ENCODE measurements around the gene JSRP1. TPM values are rescaled to one million over a fixed set of nuclear protein-coding genes. Genes with fewer than 3 reads are reported as not detected.
A peak's percentile ranks its signal among the peaks of the same experiment; 100 is the strongest.

The JSRP1 gene
- total and polyA plus RNA-seq, 2 of the 8 experiments (the other 6 are each of a cell fraction or from before 2014, with no cell fraction given) = 0.24 to 0.56 TPM

GRCh38 chr19:2274185-2274711, 18.0 kb upstream of the JSRP1 start:
- no peak overlapping the region for H4K91ac ChIP-seq (replicated peaks; ENCODE audit: insufficient read length, low read length)
- WGBS, 2 experiments (ENCODE audit: extremely low coverage in 1 of 2, insufficient coverage in 1 of 2, insufficient read length in 1 of 2, insufficient replicate concordance in 2 of 2, low coverage in 1 of 2, low lambda C conversion rate in 2 of 2, missing lambda C conversion rate in 1 of 2) = 88% methylated on average over 9 of the region's 9 CpGs; no CpG with 5 or more reads in 1 of the 2 experiments
- H3K9me3 ChIP-seq (ENCODE audit: insufficient read depth in 2 of 2, low read depth in 1 of 2, low read length in 1 of 2) = no peaks in the 10 kb centered on the region
- peaks cover 0 to 17% (median 7%) of the 10 kb centered on the region in 4 experiments; a peak in 5 of 7 replicates for H3K4me1 ChIP-seq (replicated peaks in 1 of 4; ENCODE audit: control insufficient read depth in 3 of 4, insufficient read depth in 4 of 4, low read length in 3 of 4)
- peak overlapping the region in 1 of 2 experiments; percentile 79; a peak in 1 of 4 replicates for H3K4me2 ChIP-seq (ENCODE audit: insufficient read depth in 1 of 2, low read depth in 2 of 2, low read length in 2 of 2)
- 0 out of 2 replicates have a peak overlapping the region, but pooled peaks have one; percentile 72 for H2AK5ac ChIP-seq (ENCODE audit: low read depth, low read length)
- FAIRE-seq = no peak
- peaks cover 3 to 23% (median 9%) of the 10 kb centered on the region in 4 experiments; a peak in 5 of 8 replicates for H3K36me3 ChIP-seq (ENCODE audit: control insufficient read depth in 2 of 4, insufficient read depth in 4 of 4, low read length in 3 of 4)
- H4K8ac ChIP-seq (ENCODE audit: extremely low read depth, insufficient read depth, low read length) = 0 out of 2 replicates have a peak overlapping the region, but pooled peaks have one; percentile 9
- H3K9ac ChIP-seq (replicated peaks in 1 of 4; ENCODE audit: extremely low read depth in 1 of 4, low read depth in 3 of 4, low read length in 3 of 4) = no peak overlapping the region
- H3K4me3 ChIP-seq (ENCODE audit: extremely low read depth in 1 of 4, insufficient read depth in 2 of 4, low read depth in 3 of 4, low read length in 4 of 4) = peak overlapping the region in 2 of 4 experiments; percentile 14 to 53; a peak in 3 of 8 replicates
- no peak overlapping the region for H2AFZ ChIP-seq (ENCODE audit: low read length)
- no peak overlapping the region for H2BK12ac ChIP-seq (ENCODE audit: low read depth, low read length)
- H2BK120ac ChIP-seq (replicated peaks; ENCODE audit: low read depth, low read length) = no peak overlapping the region
- H3K27ac ChIP-seq (ENCODE audit: low read depth, low read length) = no peak overlapping the region
- H2BK15ac ChIP-seq (ENCODE audit: low read length) = no peak overlapping the region
- no peak overlapping the region for H2BK20ac ChIP-seq (ENCODE audit: low read length)
- H3K18ac ChIP-seq (ENCODE audit: extremely low read depth, low read length) = no peak overlapping the region
- H3K4ac ChIP-seq (replicated peaks; ENCODE audit: insufficient read length, low read depth, low read length) = no peak overlapping the region
- no peak overlapping the region for H3K14ac ChIP-seq (ENCODE audit: insufficient read length)
- H3K23ac ChIP-seq (ENCODE audit: insufficient read length) = no peak overlapping the region
- no peak for DNase-seq (ENCODE audit: low read depth in 1 of 2, low spot score in 2 of 2)
- H4K5ac ChIP-seq (ENCODE audit: insufficient read length, low read depth, low read length) = no peak overlapping the region
- H3K56ac ChIP-seq (replicated peaks; ENCODE audit: insufficient read length, low read depth, low read length) = no peak overlapping the region
- no peak overlapping the region for H2BK5ac ChIP-seq (ENCODE audit: low read depth, low read length)
- peaks cover 22 to 31% of the 10 kb centered on the region in 2 experiments for H4K20me1 ChIP-seq (replicated peaks in 1 of 2; ENCODE audit: control insufficient read depth in 1 of 2, insufficient read depth in 2 of 2, low read length in 2 of 2)
- H3K79me2 ChIP-seq (ENCODE audit: control insufficient read depth in 1 of 2, insufficient read depth in 2 of 2, low read length in 2 of 2) = peaks cover 20 to 40% of the 10 kb centered on the region in 2 experiments; a peak in 3 of 4 replicates
- ChIA-PET POLR2A (ENCODE audit: partially characterized antibody) (interaction anchor here (0.6 to 23.4 kb wide), 16 partner anchors 7 to 1985 kb away, joined by 3 to 330 read pairs (median 6); partner anchors contain the start of genes AMH, JSRP1 and PLEKHJ1), CTCF (ENCODE audit: partially characterized antibody) (interaction anchor here (0.6 to 6.2 kb wide), 30 partner anchors 12 to 347 kb away, joined by 3 to 106 read pairs (median 6); partner anchors contain the start of genes JSRP1, LSM7 and SPPL2B)
- no peaks in the 10 kb centered on the region for H3K27me3 ChIP-seq (replicated peaks in 1 of 4; ENCODE audit: control insufficient read depth in 3 of 4, extremely low read depth in 1 of 4, insufficient read depth in 3 of 4, low read length in 3 of 4)
- H3K23me2 ChIP-seq (ENCODE audit: low read depth, low read length) = peaks cover 5% of the 10 kb centered on the region; the same call in 1 of the 2 replicates
- H3K79me1 ChIP-seq (ENCODE audit: low read depth, low read length) = peaks cover 3% of the 10 kb centered on the region; the same call in 1 of the 2 replicates
- no peak for TF ChIP-seq JUND (IDR thresholded peaks at IDR 0.05; ENCODE audit: low read length)
- no peak for TF ChIP-seq USF2 (IDR thresholded peaks at IDR 0.05; ENCODE audit: low read length)
- peak; percentile 96 for TF ChIP-seq KDM1A (IDR thresholded peaks at IDR 0.05; ENCODE audit: borderline replicate concordance, low read length)
